NCI-H524 treated with DMSO at 0.1 percent for 48 hours (cell line): ENCODE results near the gene DNAJC21.

Source experiments
- DNase-seq: peaks from one replicate; lab custom pipeline; 2025; lab: John Stamatoyannopoulos, UW

DNAJC21 gene

DNA sequence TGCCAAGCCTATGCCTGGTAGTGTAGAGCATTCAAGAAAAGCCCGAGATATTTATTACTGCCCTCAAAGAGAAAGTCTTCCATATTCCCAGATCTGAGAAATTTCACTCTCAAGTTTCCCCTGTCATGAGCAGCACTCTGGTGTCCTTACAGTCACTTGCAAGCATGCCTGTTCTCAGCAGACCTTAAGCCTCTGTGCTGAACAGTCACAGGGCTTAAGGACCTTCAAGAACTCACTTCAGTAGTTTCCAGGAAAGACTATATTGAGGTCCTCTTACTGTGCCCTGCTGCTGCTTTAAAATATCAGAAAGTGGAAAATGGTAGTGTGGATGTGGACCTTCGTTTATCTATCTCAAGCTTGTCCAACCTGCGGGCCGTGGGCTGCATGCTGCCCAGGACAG is 53.5 kb downstream of the DNAJC21 start:
- DNase-seq: no peak

DNA sequence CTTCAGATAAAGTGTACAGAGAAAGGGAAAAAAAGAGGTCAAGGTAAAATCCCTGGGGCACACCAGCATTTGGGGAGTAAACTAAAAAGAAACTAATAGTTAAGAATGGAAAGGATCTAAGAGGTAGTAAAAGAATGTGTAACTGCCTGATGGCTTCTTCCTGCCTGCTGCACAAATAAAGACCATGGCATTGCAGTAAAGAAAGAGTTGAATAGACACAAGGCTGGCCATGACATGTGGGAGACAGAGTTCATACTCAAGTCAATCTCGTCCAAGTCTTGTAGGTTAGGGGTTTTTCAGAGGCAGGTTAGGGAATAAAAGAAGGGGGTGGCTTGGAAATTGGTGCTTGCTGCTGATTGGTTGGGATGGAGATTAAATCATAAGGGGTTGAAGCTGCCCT is 57.6 kb downstream of the DNAJC21 start:
- DNase-seq: no peak

DNA sequence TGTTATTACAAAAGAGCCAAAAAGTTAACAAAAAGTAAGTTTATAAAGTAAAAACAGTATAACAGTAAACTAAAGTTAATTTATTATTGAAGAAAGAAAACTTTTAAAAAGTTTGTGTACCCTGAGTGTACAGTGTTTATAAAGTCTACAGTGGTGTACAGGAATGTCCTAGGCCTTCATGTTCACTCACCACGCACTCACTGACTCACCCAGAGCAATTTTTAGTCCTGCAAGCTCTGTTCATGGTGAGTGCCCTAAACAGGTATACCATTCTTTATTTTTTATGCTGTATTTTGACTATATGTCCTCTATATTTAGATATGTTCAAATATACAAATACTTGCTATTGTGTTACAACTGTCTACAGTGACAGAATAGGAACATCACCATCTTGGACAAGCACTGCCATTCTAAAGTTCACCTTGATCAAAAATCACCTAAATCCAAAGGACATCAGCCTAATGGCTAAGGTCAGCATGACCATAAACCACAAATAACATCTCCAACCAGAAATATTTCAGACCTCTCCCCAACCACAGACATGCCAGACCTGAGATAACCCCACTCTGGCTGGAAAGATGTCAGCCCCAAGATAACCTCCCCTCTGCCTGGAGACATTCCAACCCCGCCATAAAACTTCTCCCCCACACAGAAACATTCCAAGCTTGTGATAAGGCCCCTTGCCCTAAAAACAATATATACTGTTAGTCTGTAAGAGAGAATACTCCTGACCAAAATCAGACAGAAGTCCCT is 62.3 kb downstream of the DNAJC21 start:
- DNase-seq: no peak

DNA sequence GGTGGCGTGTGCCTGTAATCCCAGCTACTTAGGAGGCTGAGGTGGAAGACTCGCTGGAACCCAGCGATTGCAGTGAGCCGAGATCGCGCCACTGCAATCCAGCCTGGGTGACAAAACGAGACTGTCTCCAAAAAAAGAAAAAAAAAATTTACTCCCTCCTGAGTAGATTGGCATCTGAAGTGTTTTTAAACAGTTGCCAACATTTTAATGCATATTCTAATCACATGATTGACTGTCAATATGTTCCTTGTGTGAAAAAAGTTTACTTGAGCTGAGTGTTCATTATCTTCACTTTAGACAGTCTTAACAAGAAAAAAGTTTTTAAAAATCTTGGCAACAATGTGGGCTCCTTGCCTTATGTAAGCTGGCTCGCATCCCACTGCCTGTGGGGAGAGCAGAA is 64.6 kb downstream of the DNAJC21 start:
- DNase-seq: no peak

DNA sequence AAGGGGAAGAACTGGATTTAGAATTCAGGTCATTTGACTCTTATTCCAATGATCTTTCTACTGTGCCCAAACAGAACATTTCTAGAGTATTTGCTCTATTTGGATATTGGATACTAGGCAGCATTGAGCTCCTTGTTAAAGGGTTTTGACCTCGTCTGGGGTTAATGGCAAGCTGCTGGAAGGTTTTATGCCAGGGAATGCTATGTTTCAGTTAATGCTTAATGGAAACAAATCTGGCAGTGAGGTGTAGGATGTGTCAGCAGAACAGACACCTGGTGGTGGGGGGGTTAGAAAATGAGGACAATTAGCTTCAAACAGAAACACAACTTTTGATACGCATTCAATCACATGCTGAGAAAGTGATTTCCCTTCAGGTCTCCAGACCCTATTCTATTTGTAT is 66.9 kb downstream of the DNAJC21 start:
- no peak for DNase-seq

DNA sequence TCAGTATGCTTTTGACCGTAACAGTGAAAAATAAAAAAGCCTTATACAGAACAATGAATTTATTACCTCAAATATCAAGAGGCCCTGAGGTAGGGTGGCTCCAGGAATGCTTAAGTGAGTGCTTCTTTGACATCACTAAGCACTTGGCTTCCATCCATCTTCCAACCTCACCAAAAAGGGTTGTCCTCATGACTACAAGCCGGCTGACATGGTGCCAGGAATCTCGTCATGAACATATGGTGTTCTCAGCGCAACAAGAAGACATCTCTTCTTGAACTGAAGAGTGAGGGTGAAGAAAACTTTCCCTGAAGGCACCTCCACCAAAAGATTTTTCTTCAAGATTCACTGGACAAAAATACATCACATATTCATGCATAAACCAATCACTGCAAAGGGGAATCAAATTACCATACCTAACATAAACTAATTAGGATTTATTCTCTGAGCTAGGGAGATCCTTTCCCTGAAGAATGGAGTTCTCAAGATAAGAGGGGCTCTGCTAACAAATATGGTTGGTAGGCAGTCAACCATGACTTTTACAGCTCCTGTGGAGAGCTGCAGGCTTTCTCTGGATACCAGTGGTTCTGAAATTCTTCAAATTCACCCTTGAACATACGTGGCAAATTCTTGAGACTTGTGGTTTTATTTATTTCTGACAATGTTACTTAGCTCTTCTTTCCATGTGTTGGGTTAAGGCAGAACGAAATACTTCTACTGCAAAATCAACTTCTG is 68.9 kb downstream of the DNAJC21 start:
- DNase-seq: peak; percentile 23

DNA sequence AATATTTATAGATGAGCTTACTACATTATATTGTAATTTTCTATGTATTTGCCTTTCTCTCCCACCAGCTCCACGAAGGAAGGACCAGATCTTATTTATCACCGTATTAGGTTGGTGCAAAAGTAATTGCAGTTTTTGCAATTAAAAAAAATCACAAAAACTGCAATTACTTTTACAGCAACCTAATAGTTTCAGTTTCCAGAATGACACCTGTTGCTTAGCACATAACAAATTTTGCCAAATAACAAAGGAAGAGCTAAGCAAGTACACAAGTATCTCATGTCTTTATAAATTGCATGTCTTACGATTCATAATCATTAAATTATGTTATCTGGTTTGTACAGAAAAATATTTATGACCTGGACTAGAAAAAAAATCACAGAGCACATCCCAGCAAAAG is 72.5 kb downstream of the DNAJC21 start:
- no peak for DNase-seq

DNA sequence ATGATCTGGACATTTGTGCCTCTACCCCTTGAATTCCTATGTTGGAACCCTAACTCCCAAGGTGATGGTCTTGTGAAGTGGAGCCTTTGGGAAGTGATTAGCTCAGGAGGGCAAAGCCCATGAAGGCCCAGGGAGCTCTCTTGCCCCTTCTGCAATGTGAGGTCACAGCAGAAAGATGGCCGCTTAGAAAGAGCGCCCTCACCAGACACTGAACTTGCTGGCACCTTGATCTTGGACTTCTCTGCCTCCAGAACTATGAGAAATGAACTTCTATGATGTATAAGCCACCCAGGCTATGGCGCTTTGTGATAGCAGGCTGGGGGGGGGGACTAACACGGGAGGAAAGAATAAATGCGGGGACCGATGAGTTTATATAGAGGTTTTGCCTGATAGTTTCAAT is 73.1 kb downstream of the DNAJC21 start:
- DNase-seq: no peak

DNA sequence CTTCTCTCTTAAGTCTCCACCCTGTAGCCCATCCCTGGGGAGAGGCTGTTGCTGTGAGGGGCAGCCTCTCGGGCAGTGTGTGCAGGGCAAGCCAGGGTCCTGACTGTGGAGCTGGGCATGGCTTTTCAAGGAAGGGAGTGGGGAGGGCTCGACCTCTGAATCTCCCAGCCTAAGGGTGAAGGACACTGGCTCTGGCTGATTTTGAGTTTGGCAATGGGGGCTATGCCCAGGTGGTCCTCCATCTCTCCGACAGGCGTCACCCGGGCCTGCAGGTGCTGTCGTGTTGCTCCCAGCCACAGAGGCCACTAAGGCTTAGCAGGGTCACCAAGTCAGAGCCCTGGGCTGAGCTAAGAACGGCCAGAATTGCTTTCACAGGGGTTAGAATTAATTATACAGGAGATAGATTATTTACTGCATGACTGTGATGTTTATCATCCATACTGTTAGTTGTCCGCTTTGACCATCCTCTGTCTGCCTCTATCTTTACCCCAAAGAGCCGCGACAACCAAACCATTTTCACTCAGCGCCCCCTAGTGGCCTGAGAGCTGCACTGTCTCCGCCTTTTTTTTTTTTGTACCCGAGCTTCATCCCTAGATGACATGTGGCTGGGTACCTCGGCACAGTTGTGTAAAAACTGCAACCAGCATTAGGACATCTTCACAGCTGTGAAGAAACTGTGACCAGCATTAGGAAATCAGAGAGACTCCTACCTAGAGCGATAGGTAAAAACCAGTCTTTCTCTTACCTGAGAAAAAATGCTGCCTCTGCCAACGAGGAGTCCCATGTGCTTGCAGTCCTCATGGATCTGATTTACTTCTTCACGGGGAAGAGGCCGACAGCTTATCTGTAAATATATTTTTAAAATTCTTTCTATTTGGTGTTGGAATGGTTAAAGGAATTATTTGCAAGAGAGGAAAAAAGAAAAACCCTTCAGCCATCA is 73.9 kb downstream of the DNAJC21 start:
- DNase-seq: peak; percentile 16

DNA sequence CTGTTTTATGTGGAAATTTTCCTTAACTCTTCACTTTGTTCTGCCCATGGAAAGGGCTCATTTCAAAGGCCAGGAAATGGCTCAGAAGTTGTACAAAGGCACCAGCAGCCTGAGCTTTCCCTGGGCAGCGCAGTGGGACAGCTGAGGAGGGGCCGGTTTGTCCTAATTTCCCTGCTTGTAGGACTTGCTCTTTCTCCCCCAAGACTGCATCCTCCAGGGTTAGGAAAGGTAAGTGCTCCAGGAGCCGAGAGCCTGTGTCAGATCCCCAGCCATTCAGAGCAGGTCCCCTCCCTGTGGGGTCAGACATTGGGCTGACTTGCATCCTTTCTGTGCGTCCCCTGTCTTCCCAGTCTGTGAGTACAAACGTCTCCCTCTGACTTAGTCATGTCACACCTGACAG is 74.8 kb downstream of the DNAJC21 start:
- no peak for DNase-seq

DNA sequence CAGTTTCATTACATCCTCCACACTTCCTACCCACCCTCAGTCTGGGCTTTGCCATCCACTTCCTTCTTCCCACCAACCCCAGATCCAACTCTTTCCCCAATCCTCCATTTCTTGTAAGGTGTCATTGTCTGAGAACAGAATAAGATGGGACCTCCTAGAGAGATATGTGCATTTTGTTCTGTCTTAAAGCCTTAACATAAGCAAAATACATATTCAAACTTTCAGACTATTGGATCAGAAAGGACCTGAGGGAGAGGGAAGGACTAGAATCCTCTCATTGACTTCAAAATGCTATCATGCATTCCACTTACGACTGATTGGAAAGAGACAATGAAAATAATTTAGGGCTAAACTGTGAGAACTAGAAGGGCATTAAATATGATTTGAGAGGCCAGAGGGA is 75.4 kb downstream of the DNAJC21 start:
- DNase-seq: no peak
